HepG2 (cell line): ENCODE measurements around the gene TMEM131. TPM values are rescaled to one million over a fixed set of nuclear protein-coding genes. Genes with fewer than 3 reads are reported as not detected.
A peak's percentile ranks its signal among the peaks of the same experiment; 100 is the strongest.

Source experiments
- ATAC-seq: fragments of 200-7000 bp; cut with Tn5 transposase; 3 replicates; pipeline ENCODE4 v1.9.1; 2020; ENCODE audit warnings: mild to moderate bottlenecking, moderate library complexity
- BruUV-seq: library from RNA; stranded (reverse); fragments of 400-500 nt; replicated peaks from 2 replicates; lab custom pipeline; 2021; lab: Mats Ljungman, UMichigan
- CTCF ChIA-PET: fragments of 300-600 bp; formaldehyde crosslinking; extraction: SDS; loops from one replicate; lab custom pipeline; 2021; ENCODE audit warnings: low total read pairs, inconsistent platforms, low intra/inter-chr PET ratio; lab: Yijun Ruan, JAX
- POLR2A ChIA-PET: fragments of 350-600 bp; sonication (Branson Sonifier 250); formaldehyde crosslinking; loops from one replicate; lab custom pipeline; 2020; ENCODE audit warnings: antibody characterized with exemption, inconsistent platforms; lab: Yijun Ruan, JAX
- DNase-seq: peaks from one replicate; pipeline ENCODE4 v3.0.0-alpha.2; 2015; ENCODE audit warnings: low spot score
- FAIRE-seq: peaks from 3 replicates; lab custom pipeline; 2011; peaks lifted over from hg19 to GRCh38; lab: Jason Lieb, UNC
- H2AFZ ChIP-seq: one replicate; pipeline ENCODE4 v1.6.1; 2011; ENCODE audit warnings: low read length, inconsistent platforms
- H3K27ac ChIP-seq: fragments of 300-600 bp; 3 replicates; pipeline ENCODE4 v1.8.0; 2011; ENCODE audit warnings: mixed run types, mild to moderate bottlenecking, mixed read lengths, low read length, inconsistent platforms; ENCODE audit not compliant: insufficient read depth; ENCODE audit errors: extremely low read length
- H3K27me3 ChIP-seq, 2 experiments: fragments of 200-600 bp in 1 of 2; 2 replicates in 1 of 2; 3 replicates in 1 of 2; pipeline versions ENCODE4 v1.6.0 to v1.8.0; 2011; ENCODE audit warnings: low read length in 2 of 2, mild to moderate bottlenecking in 2 of 2, moderate library complexity in 2 of 2, inconsistent platforms in 1 of 2; ENCODE audit not compliant: insufficient read depth in 2 of 2, control insufficient read depth in 1 of 2
- H3K36me3 ChIP-seq, 2 experiments: fragments of 200-600 bp in 1 of 2; replicated peaks in 1 of 2; 2 replicates in 1 of 2; 3 replicates in 1 of 2; pipeline versions ENCODE4 v1.5.1 to v1.8.0; 2011; ENCODE audit warnings: low read length in 2 of 2, inconsistent platforms in 1 of 2; ENCODE audit not compliant: insufficient read depth in 2 of 2, control insufficient read depth in 1 of 2
- H3K4me1 ChIP-seq: 2 replicates; pipeline ENCODE4 v1.5.1; 2012; ENCODE audit warnings: low read length, inconsistent platforms; ENCODE audit not compliant: insufficient read depth
- H3K4me2 ChIP-seq: 2 replicates; pipeline ENCODE4 v1.6.0; 2011; ENCODE audit warnings: low read depth, low read length, inconsistent platforms
- H3K4me3 ChIP-seq, 3 experiments: fragments of 200-600 bp in 1 of 3; sonication (generic), shearing (Covaris generic) in 1 of 3; replicated peaks in 1 of 3; 2 replicates each; pipeline ENCODE4 v1.5.1; 2011 to 2016; ENCODE audit warnings: low read length in 3 of 3, inconsistent platforms in 2 of 3, low read depth in 2 of 3, mild to moderate bottlenecking in 2 of 3, control low read depth in 1 of 3, mixed read lengths in 1 of 3; ENCODE audit not compliant: insufficient read depth in 1 of 3
- H3K79me2 ChIP-seq: one replicate; pipeline ENCODE4 v1.6.1; 2011; ENCODE audit warnings: low read length, inconsistent platforms; ENCODE audit not compliant: insufficient read depth
- H3K9ac ChIP-seq: 2 replicates; pipeline ENCODE4 v1.6.0; 2011; ENCODE audit warnings: mild to moderate bottlenecking, low read depth, low read length, inconsistent platforms; ENCODE audit not compliant: insufficient read depth
- H3K9me3 ChIP-seq: 2 replicates; pipeline ENCODE4 v1.5.1; 2012; ENCODE audit warnings: mild to moderate bottlenecking, low read length
- H4K20me1 ChIP-seq: 2 replicates; pipeline ENCODE4 v1.6.0; 2011; ENCODE audit warnings: inconsistent platforms, mild to moderate bottlenecking, low read length, moderate library complexity; ENCODE audit not compliant: insufficient read depth
- AKNA ChIP-seq: sonication (generic); formaldehyde crosslinking; IDR thresholded peaks from 2 replicates; pipeline ENCODE4 v1.4.0; 2020; ENCODE audit warnings: missing genetic modification reagents, borderline replicate concordance
- PBX2 ChIP-seq: IDR thresholded peaks from 2 replicates; pipeline ENCODE4 v1.6.1; 2016; ENCODE audit warnings: control low read depth
- SIN3A ChIP-seq: IDR thresholded peaks from 2 replicates; pipeline ENCODE4 v1.6.1; 2011; ENCODE audit warnings: low read depth, mild to moderate bottlenecking, control low read depth, low read length, borderline replicate concordance
- TEF ChIP-seq: sonication (generic); formaldehyde crosslinking; IDR thresholded peaks from 2 replicates; pipeline ENCODE4 v1.5.0; 2020; ENCODE audit warnings: missing genetic modification reagents
- ZHX1 ChIP-seq: sonication (generic); formaldehyde crosslinking; IDR thresholded peaks from 2 replicates; pipeline ENCODE4 v1.8.1; 2022; ENCODE audit warnings: low read depth, mild to moderate bottlenecking, missing genetic modification reagents
- ZMAT3 ChIP-seq: sonication (generic); formaldehyde crosslinking; conservative IDR thresholded peaks from 2 replicates; pipeline ENCODE4 v1.7.0; 2021; ENCODE audit warnings: missing genetic modification reagents
- ZNF7 ChIP-seq: IDR thresholded peaks from 2 replicates; pipeline ENCODE4 v1.6.1; 2016; ENCODE audit warnings: missing biosample characterization, missing genetic modification reagents
- WGBS: methylation state at CpG from one replicate; pipeline ENCODE4 v1.1.6; 2017; ENCODE audit warnings: low lambda C conversion rate; 5-methylcytosine and 5-hydroxymethylcytosine counted together
- in situ Hi-C: cut with HindIII; loops from 2 replicates; pipeline ENCODE4 v1.10.0; 2017; ENCODE audit warnings: low pct_unique_long_range_greater_than_20kb; ENCODE audit not compliant: extremely low pct_ligation_motif_present
- intact Hi-C: fragments of 100-400 bp; cut with micrococcal nuclease; formaldehyde crosslinking; loops from one replicate; pipeline ENCODE4 v1.10.0; 2022; ENCODE audit not compliant: unreplicated experiment
- polyA plus RNA-seq, 8 experiments: library from polyadenylated mRNA; depleted of rRNA in 3 of 8; stranded (reverse) in 7 of 8; unstranded in 1 of 8; fragments of >200 nt; fragmentation: Illumina TruSeq in 4 of 8; extraction: Trizol in 4 of 8; gene quantifications; 2 replicates each; pipeline versions ENCODE4 v1.2.1 to v1.2.3, GENCODE V29; 2011 to 2016; ENCODE audit warnings: low read depth in 4 of 8, missing spikeins in 1 of 8, mixed read lengths in 1 of 8; ENCODE audit not compliant: insufficient read depth in 1 of 8
- total RNA-seq, 5 experiments: library from RNA; depleted of rRNA; stranded (reverse); fragments of >200 nt; fragmentation: Illumina TruSeq; extraction: Trizol; gene quantifications; 2 replicates each; pipeline ENCODE4 v1.2.3, GENCODE V29; 2016; ENCODE audit warnings: low read depth in 1 of 5

TMEM131 gene
- total and polyA plus RNA-seq, 2 of the 13 experiments (the other 11 are each of a cell fraction or from before 2014, with no cell fraction given): 17.9 to 19.5 TPM

GRCh38 chr2:98026292-98026691 lies 30.5 kb upstream of the TMEM131 start:
- no peak overlapping the region for H3K4me3 ChIP-seq
- peak overlapping the region; percentile 14 for H3K4me2 ChIP-seq
- ChIA-PET CTCF (no interaction called here), POLR2A (no interaction called here)
- no peaks in the 10 kb centered on the region for H3K36me3 ChIP-seq
- no peak for DNase-seq
- H3K4me1 ChIP-seq: no peaks in the 10 kb centered on the region
- H2AFZ ChIP-seq: no peak overlapping the region
- intact Hi-C loops: no loop called here
- no peaks in the 10 kb centered on the region for H4K20me1 ChIP-seq
- H3K27ac ChIP-seq: no peak overlapping the region
- FAIRE-seq: no peak
- H3K79me2 ChIP-seq: no peaks in the 10 kb centered on the region
- H3K9me3 ChIP-seq: no peaks in the 10 kb centered on the region
- 38% methylated on average over 5 of the region's 5 CpGs for WGBS
- no peaks in the 10 kb centered on the region for H3K27me3 ChIP-seq
- BruUV-seq: no TSS peak
- in situ Hi-C loops: no loop called here
- no peak for ATAC-seq
- no peak overlapping the region for H3K9ac ChIP-seq
- TF ChIP-seq PBX2 (CRISPR knock-in tag) (no peak), AKNA (CRISPR knock-in tag) (no peak), TEF (CRISPR knock-in tag) (no peak), ZMAT3 (no peak), SIN3A (no peak), ZHX1 (CRISPR knock-in tag) (no peak), ZNF7 (CRISPR knock-in tag) (no peak)
